ENCODE data around the gene ETF1.

DNA sequence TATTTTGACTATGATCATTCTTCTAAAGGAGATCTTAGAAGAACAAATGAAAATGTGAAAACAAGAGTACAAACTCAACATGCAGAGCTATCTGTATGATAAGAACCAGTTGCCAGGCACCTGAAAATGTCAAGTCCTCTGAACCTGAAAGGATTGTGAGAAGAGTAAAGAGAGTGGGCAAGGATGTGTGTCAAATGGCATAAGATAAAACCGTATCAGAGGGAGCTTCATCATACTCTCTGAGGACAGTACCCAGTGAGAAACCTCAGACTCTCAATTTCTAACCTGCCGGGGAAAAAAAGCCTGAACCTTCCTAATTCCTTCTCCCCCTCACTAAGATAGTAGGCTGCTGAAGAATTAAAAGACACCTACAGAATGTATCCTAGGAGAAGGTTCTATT lies 6.8 kb downstream of the ETF1 start:
- TF ChIP-seq EZH2phosphoT487 (IDR thresholded peaks at IDR 0.05) (no peak), EZH2 (IDR thresholded peaks at IDR 0.05) (no peak)
- TF ChIP-seq, protein P1, sequence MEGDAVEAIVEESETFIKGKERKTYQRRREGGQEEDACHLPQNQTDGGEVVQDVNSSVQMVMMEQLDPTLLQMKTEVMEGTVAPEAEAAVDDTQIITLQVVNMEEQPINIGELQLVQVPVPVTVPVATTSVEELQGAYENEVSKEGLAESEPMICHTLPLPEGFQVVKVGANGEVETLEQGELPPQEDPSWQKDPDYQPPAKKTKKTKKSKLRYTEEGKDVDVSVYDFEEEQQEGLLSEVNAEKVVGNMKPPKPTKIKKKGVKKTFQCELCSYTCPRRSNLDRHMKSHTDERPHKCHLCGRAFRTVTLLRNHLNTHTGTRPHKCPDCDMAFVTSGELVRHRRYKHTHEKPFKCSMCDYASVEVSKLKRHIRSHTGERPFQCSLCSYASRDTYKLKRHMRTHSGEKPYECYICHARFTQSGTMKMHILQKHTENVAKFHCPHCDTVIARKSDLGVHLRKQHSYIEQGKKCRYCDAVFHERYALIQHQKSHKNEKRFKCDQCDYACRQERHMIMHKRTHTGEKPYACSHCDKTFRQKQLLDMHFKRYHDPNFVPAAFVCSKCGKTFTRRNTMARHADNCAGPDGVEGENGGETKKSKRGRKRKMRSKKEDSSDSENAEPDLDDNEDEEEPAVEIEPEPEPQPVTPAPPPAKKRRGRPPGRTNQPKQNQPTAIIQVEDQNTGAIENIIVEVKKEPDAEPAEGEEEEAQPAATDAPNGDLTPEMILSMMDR (IDR thresholded peaks at IDR 0.05): no peak
